ENCODE measurements around the gene KLF16. TPM values are rescaled to one million over a fixed set of nuclear protein-coding genes. Genes with fewer than 3 reads are reported as not detected.

The KLF16 gene
- total and polyA plus RNA-seq, 9 of the 15 experiments (the other 6 are each of a cell fraction or from before 2014, with no cell fraction given) = 0.04 to 60.4 (median 6.8) TPM

DNA sequence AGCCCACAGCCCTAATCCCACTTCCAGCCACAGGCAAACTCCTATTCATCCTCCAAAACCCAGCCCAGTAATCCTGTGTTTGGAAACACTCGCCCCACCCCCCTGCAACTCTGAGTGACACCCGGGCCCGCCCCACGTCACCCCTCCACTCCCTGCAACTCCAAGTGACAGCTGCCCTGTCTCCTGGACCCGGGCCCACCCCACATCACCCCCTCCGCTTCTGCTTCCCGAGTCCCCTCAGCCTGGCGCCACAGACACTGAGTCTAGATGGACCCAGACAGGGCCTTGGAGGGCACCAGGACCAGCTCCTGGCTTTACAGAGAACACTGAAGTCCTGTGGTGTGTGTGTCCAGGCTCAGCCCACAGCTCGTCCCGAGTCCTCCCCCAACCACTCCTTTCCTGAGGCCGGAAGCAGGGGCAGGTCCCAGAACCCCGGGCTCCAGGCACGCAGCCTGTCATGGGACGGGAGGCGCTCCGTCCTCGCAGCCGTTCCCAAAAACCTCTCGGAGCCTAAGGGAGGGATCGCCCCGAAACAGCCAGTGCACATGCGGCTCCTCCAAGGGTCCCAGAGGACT is 22.8 kb downstream of the KLF16 start (continued):
- TF ChIP-seq PKNOX1 (IDR thresholded peaks at IDR 0.05) (peak; percentile 95), STAG1 (CRISPR knock-in tag; IDR thresholded peaks at IDR 0.05; ENCODE audit: borderline replicate concordance) (no peak), ETV1 (tag; conservative IDR thresholded peaks at IDR 0.05; ENCODE audit: low read depth) (peak; percentile 75), HCFC1 (IDR thresholded peaks at IDR 0.05; ENCODE audit: low read depth, low read length) (no peak), PBX2 (CRISPR knock-in tag; IDR thresholded peaks at IDR 0.05; ENCODE audit: low read depth) (0 out of 2 replicates have a peak, but pooled peaks have one; percentile 46), PBX2 (tag; conservative IDR thresholded peaks at IDR 0.05; ENCODE audit: low read depth) (peak; percentile 82), MNT (conservative IDR thresholded peaks at IDR 0.05) (peak in 1 of 2 experiments; percentile 40; a peak in 1 of 4 replicates), CXXC5 (CRISPR knock-in tag; IDR thresholded peaks at IDR 0.05) (peak; percentile 24; the same call in 1 of the 2 replicates), NRF1 (conservative IDR thresholded peaks at IDR 0.05 in 1 of 2, IDR thresholded peaks at IDR 0.05 in 1 of 2) (0 out of 4 replicates have a peak, but pooled peaks of 1 of the 2 experiments have one; percentile 13), CREM (IDR thresholded peaks at IDR 0.05; ENCODE audit: low read depth) (peak; percentile 9; the same call in 1 of the 2 replicates), CREB3L1 (IDR thresholded peaks at IDR 0.05; ENCODE audit: borderline replicate concordance, low read depth) (no peak), ZNF584 (CRISPR knock-in tag; IDR thresholded peaks at IDR 0.05; ENCODE audit: low read depth) (no peak), TSC22D4 (tag; IDR thresholded peaks at IDR 0.05) (no peak)
- TF ChIP-seq, protein P1, sequence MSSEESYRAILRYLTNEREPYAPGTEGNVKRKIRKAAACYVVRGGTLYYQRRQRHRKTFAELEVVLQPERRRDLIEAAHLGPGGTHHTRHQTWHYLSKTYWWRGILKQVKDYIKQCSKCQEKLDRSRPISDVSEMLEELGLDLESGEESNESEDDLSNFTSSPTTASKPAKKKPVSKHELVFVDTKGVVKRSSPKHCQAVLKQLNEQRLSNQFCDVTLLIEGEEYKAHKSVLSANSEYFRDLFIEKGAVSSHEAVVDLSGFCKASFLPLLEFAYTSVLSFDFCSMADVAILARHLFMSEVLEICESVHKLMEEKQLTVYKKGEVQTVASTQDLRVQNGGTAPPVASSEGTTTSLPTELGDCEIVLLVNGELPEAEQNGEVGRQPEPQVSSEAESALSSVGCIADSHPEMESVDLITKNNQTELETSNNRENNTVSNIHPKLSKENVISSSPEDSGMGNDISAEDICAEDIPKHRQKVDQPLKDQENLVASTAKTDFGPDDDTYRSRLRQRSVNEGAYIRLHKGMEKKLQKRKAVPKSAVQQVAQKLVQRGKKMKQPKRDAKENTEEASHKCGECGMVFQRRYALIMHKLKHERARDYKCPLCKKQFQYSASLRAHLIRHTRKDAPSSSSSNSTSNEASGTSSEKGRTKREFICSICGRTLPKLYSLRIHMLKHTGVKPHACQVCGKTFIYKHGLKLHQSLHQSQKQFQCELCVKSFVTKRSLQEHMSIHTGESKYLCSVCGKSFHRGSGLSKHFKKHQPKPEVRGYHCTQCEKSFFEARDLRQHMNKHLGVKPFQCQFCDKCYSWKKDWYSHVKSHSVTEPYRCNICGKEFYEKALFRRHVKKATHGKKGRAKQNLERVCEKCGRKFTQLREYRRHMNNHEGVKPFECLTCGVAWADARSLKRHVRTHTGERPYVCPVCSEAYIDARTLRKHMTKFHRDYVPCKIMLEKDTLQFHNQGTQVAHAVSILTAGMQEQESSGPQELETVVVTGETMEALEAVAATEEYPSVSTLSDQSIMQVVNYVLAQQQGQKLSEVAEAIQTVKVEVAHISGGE (CRISPR knock-in tag; IDR thresholded peaks at IDR 0.05) = no peak
